ENCODE results near the gene DENND1C.
"Not testable (repeated sequence)": the region's sequence is repeated elsewhere in the genome, so short reads cannot be mapped to it uniquely, and the experiment has no call there.

DENND1C gene

GRCh38 chr19:6509118-6509971 is 27.8 kb upstream of the DENND1C start:
- H3K4me3 ChIP-seq = no peak overlapping the region
- H4K20me1 ChIP-seq = no peaks in the 10 kb centered on the region
- no peak for TF ChIP-seq Cebpa-rat (IDR thresholded peaks at IDR 0.05)
- peaks cover 8% of the 10 kb centered on the region for H3K4me1 ChIP-seq
- H3K27me3 ChIP-seq = no peaks in the 10 kb centered on the region
- no peaks in the 10 kb centered on the region for H3K9me3 ChIP-seq
- no peak overlapping the region for H3K9ac ChIP-seq
- no peak overlapping the region for H3K27ac ChIP-seq
- no peak overlapping the region for H3K4me2 ChIP-seq
- no peaks in the 10 kb centered on the region for H3K36me3 ChIP-seq

- H3K4me2 ChIP-seq, H3K9ac ChIP-seq: not testable (repeated sequence)
Observed at GRCh38 chr19:6508028-6508771, 26.6 kb upstream of the DENND1C start.

GRCh38 chr19:6503407-6504201 is 22.0 kb upstream of the DENND1C start:
- H3K9ac ChIP-seq = no peak overlapping the region
- peaks cover 19% of the 10 kb centered on the region for H3K36me3 ChIP-seq
- no peak overlapping the region for H3K4me3 ChIP-seq
- peaks cover 56% of the 10 kb centered on the region for H3K4me1 ChIP-seq
- TF ChIP-seq Cebpa-rat (IDR thresholded peaks at IDR 0.05) = no peak
- no peaks in the 10 kb centered on the region for H3K27me3 ChIP-seq
- H3K27ac ChIP-seq = peak overlapping the region; percentile 82; the same call in 1 of the 2 replicates
- H3K4me2 ChIP-seq = peak overlapping the region; percentile 86
- H4K20me1 ChIP-seq = peaks cover 14% of the 10 kb centered on the region
- no peaks in the 10 kb centered on the region for H3K9me3 ChIP-seq

More at GRCh38 chr19:6508028-6508771, 26.6 kb upstream of the DENND1C start:
- H3K27me3 ChIP-seq, H3K36me3 ChIP-seq, H3K27ac ChIP-seq, H3K4me3 ChIP-seq, H4K20me1 ChIP-seq, H3K9me3 ChIP-seq: not testable (repeated sequence)
- H3K4me1 ChIP-seq = peaks cover 19% of the 10 kb centered on the region

- Histone ChIP-seq H3K36me3 (peaks cover 30% of the 10 kb centered on the region), H3K27me3 (no peaks in the 10 kb centered on the region), H3K4me2 (peak within 1 kb of the TSS; percentile 86), H3K9ac (peak within 1 kb of the TSS; percentile 84), H3K4me1 (peaks cover 61% of the 10 kb centered on the region), H3K4me3 (peak within 1 kb of the TSS; percentile 87), H3K9me3 (no peaks in the 10 kb centered on the region), H4K20me1 (peaks cover 14% of the 10 kb centered on the region), H3K27ac (peak within 1 kb of the TSS; percentile 82)
- no peak for TF ChIP-seq Cebpa-rat (IDR thresholded peaks at IDR 0.05)
Observed at GRCh38 chr19:6501740-6502648, 20.4 kb upstream of the DENND1C start, which contains the start of gene TUBB4A. Gene TUBB4A, minus strand, starts transcription at chr19:6502309. Its CDS starts 97 bp downstream, at chr19:6502212.

GRCh38 chr19:6500837-6501739 is 19.5 kb upstream of the DENND1C start:
- Histone ChIP-seq H3K4me1 (peaks cover 61% of the 10 kb centered on the region), H3K36me3 (peaks cover 32% of the 10 kb centered on the region), H3K4me3 (peak overlapping the region; percentile 87), H3K4me2 (peak overlapping the region; percentile 86), H3K9me3 (no peaks in the 10 kb centered on the region), H3K9ac (peak overlapping the region; percentile 84), H3K27ac (peak overlapping the region; percentile 82), H4K20me1 (peaks cover 14% of the 10 kb centered on the region), H3K27me3 (no peaks in the 10 kb centered on the region)
- no peak for TF ChIP-seq Cebpa-rat (IDR thresholded peaks at IDR 0.05)

GRCh38 chr19:6499052-6499790 is 17.6 kb upstream of the DENND1C start:
- Histone ChIP-seq H4K20me1 (peaks cover 14% of the 10 kb centered on the region), H3K9ac (no peak overlapping the region), H3K27ac (no peak overlapping the region; the same call in 1 of the 2 replicates), H3K4me2 (0 out of 2 replicates have a peak overlapping the region, but pooled peaks have one; percentile 5), H3K36me3 (peaks cover 51% of the 10 kb centered on the region), H3K9me3 (no peaks in the 10 kb centered on the region), H3K4me3 (no peak overlapping the region), H3K27me3 (no peaks in the 10 kb centered on the region), H3K4me1 (peaks cover 52% of the 10 kb centered on the region)
- no peak for TF ChIP-seq Cebpa-rat (IDR thresholded peaks at IDR 0.05)

- TF ChIP-seq Cebpa-rat (IDR thresholded peaks at IDR 0.05) = no peak
- 0 out of 2 replicates have a peak overlapping the region, but pooled peaks have one; percentile 13 for H3K4me2 ChIP-seq
- H3K9me3 ChIP-seq = no peaks in the 10 kb centered on the region
- H3K4me3 ChIP-seq = no peak overlapping the region
- no peak overlapping the region; the same call in 1 of the 2 replicates for H3K27ac ChIP-seq
- H3K9ac ChIP-seq = no peak overlapping the region; the same call in 1 of the 2 replicates
- H3K36me3 ChIP-seq = peaks cover 58% of the 10 kb centered on the region
- peaks cover 14% of the 10 kb centered on the region for H4K20me1 ChIP-seq
- peaks cover 44% of the 10 kb centered on the region for H3K4me1 ChIP-seq
- H3K27me3 ChIP-seq = no peaks in the 10 kb centered on the region
Observed at GRCh38 chr19:6498294-6499036, 16.9 kb upstream of the DENND1C start.
